ENCODE results near the gene MFGE8.

MFGE8 gene

DNA sequence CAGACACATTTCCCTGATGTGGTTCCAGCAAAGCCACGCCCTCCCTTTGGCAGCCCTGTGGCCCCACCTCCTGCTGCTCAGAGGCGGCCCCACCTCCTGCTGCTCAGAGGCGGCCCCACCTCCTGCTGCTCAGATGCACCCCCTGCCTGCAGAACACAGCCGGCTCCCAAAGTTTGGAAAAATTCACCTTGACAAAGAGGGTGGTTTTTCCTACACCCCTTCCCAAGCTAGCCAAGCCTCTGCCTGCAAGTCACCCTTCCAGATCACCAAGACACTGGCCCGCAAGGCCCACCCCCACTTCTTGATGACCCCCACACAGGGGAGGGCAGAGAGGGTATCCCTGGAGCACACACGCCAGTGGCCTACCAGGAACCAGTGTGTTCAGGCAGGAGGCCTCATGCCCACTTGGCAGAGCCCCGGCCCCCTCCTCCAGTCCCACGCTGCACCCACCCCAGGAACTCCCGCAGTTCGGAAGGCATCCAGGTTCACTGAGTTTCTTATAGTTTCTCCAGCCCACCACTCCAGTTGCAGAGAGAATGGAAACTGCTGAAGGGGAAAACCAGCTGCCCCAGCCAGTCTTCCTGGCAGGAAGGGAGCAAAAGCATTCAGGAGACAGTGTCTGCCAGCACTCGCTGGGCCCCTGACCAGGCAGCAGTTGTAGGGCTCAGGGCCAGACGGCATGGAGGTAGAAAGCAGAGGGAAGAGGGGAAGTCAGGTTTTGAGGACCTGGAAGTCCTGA lies 15.6 kb downstream of the MFGE8 start:
- peaks cover 46% of the 10 kb centered on the region for H3K4me1 Mint-ChIP-seq (ENCODE audit: low read depth)

GRCh38 chr15:88897142-88897455 lies 16.1 kb downstream of the MFGE8 start:
- Mint-ChIP-seq H3K36me3 (ENCODE audit: low read depth) (peaks cover 14% of the 10 kb centered on the region), H3K27me3 (no peaks in the 10 kb centered on the region), H3K4me3 (no peak overlapping the region), H3K9me3 (no peaks in the 10 kb centered on the region), H3K4me1 (ENCODE audit: low read depth) (peaks cover 42% of the 10 kb centered on the region), H3K27ac (no peak overlapping the region)
- DNase-seq = no peak

More for the DNA sequence above, 15.6 kb downstream of the MFGE8 start:
- peaks cover 9% of the 10 kb centered on the region for H3K36me3 Mint-ChIP-seq (ENCODE audit: low read depth)
- H3K4me3 Mint-ChIP-seq = no peak overlapping the region
- H3K9me3 Mint-ChIP-seq = no peaks in the 10 kb centered on the region
- H3K27ac Mint-ChIP-seq = no peak overlapping the region
- peak; percentile 82 for DNase-seq
- H3K27me3 Mint-ChIP-seq = no peaks in the 10 kb centered on the region

DNA sequence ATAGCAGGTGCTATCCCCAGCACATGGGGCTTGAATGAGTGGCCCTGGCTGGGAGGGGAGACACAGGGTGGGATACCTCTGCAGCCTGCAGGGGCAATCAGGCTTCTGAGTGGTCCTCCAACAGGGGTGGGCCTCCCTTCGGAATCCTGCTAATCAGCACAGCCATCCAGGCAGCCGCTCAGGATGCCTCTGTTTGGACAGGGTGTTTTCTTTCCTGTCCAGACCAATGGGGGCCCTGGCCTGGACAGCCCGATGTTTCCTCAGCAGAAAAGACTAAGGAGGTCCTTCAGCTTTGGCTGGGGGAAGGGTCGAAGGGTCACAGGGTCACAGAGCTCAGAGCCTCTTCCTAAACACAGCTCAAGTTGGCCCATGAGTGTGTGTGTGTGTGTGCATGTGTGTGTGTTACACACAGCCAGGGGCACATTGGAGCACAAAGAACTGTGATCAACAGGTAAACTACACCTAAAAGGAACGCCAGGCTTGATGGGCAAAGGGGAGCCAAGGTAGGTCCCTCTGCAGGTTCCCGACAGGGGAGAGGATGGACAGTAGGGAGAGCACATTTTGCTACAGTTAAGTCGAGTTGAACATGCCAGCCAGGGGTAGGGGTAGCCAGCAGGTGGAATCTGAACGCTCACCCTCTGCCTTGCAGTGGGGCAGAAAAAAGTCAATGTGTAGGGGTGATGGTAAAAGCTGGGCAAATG lies 16.7 kb downstream of the MFGE8 start:
- H3K27ac Mint-ChIP-seq = peak overlapping the region; percentile 39
- peaks cover 18% of the 10 kb centered on the region for H3K36me3 Mint-ChIP-seq (ENCODE audit: low read depth)
- peaks cover 37% of the 10 kb centered on the region for H3K4me1 Mint-ChIP-seq (ENCODE audit: low read depth)
- no peak overlapping the region for H3K4me3 Mint-ChIP-seq
- H3K27me3 Mint-ChIP-seq = no peaks in the 10 kb centered on the region
- H3K9me3 Mint-ChIP-seq = no peaks in the 10 kb centered on the region
- peak; percentile 39 for DNase-seq

DNA sequence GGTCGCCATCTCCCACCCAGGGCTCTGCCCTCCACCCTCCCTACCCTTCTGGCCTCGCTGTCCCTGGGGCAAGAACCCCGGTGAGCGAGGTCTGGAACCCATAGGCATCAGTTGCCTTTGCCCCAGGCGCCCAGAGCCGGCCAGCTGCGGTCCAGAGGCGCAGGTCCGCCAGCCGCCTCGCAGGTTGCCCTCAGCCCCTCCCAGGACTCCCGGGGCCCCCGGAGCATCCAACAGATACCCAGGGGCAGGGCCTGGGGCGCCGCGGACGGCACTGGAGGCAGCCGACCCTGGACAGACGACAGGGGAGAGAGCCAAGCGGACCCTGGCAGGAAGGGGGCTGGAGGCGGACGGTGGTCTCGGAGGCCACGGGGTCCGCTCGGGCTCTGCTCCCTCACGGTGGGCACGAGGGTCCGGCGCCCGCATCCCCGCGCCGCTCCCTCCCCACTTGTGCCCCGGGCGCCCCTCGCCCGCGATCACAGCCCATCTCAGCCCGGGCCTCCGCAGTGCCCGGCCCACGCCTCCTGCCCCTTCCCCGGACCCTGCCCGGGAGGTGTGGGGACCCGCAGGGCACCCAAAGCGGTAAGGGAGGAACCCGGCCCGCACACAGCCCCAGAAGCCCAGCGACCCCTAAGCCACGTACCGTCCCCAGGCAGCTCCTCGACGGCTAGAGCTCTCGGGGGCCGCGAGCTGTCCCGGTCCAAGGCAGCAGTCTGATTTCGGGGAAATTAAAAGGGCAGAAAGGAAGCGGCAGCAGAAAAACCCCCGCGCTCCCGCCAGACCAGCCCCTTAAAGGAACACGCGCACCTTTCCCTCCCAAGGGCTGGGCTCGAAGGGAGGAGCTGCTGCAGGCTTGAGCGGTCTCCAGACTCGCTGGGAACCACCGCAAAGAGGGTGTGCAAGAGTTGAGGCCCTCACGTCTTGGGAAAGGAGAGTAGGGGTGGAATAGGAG lies 18.1 kb downstream of the MFGE8 start, which contains the start of gene HAPLN3:
Gene HAPLN3, minus strand, starts transcription at position 726 of the 949 bp plus-strand sequence. CDS start 8,246 bp downstream, outside the sequence.
- Mint-ChIP-seq H3K4me3 (peak within 1 kb of the TSS; percentile 81), H3K4me1 (ENCODE audit: low read depth) (peaks cover 37% of the 10 kb centered on the region), H3K9me3 (no peaks in the 10 kb centered on the region), H3K27ac (peak within 1 kb of the TSS; percentile 94), H3K27me3 (no peaks in the 10 kb centered on the region), H3K36me3 (ENCODE audit: low read depth) (peaks cover 31% of the 10 kb centered on the region)
- peak; percentile 79 for DNase-seq

DNA sequence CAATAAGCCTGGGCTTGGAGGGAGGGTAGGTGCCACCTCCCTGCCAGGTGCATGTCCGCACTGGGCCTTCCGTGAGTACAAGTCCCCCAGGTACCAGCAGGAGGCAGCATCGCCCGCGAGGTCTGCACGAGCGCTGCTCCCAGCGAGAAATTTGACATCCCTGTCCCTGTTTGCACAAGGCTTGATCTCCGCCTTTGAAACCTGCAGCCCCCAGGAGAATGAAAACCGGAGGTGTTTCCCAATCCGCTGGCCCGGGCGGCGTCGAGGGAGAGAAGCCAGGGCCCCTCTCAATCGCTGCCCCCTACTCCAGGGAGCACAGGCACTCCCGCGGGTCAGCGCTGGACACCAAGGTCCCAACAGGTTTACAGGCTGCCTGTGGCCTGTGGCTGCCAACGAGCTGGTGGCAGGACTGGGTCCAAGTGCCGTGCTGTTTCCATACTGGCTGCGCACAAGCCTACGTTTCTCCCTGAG lies 18.8 kb downstream of the MFGE8 start:
- H3K27me3 Mint-ChIP-seq = no peaks in the 10 kb centered on the region
- H3K9me3 Mint-ChIP-seq = no peaks in the 10 kb centered on the region
- H3K4me3 Mint-ChIP-seq = peak overlapping the region; percentile 81
- H3K36me3 Mint-ChIP-seq (ENCODE audit: low read depth) = peaks cover 36% of the 10 kb centered on the region
- peak; percentile 90 for DNase-seq
- H3K27ac Mint-ChIP-seq = peak overlapping the region; percentile 88
- H3K4me1 Mint-ChIP-seq (ENCODE audit: low read depth) = peaks cover 40% of the 10 kb centered on the region

- peaks cover 62% of the 10 kb centered on the region for H3K36me3 Mint-ChIP-seq (ENCODE audit: low read depth)
- H3K27me3 Mint-ChIP-seq = no peaks in the 10 kb centered on the region
- H3K4me1 Mint-ChIP-seq (ENCODE audit: low read depth) = peaks cover 31% of the 10 kb centered on the region
- H3K9me3 Mint-ChIP-seq = no peaks in the 10 kb centered on the region
- no peak overlapping the region for H3K27ac Mint-ChIP-seq
- no peak for DNase-seq
- no peak overlapping the region for H3K4me3 Mint-ChIP-seq
Measured at GRCh38 chr15:88891540-88892254, 21.5 kb downstream of the MFGE8 start.

DNA sequence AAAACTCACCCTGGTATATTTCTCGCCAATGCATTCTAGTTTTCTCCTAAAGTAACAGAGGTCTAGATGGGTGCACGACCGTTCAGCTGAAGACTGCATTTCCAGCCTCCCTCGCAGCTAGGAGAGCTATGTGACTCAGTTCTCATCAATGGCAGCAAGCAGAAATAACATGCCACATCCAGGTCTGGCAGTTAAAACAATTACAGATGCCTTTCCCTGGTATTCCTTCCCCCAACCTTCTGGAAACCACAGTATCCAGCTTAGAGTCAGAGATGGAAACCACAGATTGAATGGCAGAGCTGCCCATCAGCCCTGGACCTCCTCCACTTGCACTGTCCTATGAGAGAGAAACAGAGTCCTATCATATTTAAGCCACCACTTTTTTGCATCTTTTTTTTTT lies 22.7 kb downstream of the MFGE8 start:
- Mint-ChIP-seq H3K4me3 (no peak overlapping the region), H3K27ac (peak overlapping the region; percentile 11), H3K36me3 (ENCODE audit: low read depth) (peaks cover 73% of the 10 kb centered on the region), H3K9me3 (no peaks in the 10 kb centered on the region), H3K4me1 (ENCODE audit: low read depth) (peaks cover 24% of the 10 kb centered on the region), H3K27me3 (no peaks in the 10 kb centered on the region)
- DNase-seq = no peak

DNA sequence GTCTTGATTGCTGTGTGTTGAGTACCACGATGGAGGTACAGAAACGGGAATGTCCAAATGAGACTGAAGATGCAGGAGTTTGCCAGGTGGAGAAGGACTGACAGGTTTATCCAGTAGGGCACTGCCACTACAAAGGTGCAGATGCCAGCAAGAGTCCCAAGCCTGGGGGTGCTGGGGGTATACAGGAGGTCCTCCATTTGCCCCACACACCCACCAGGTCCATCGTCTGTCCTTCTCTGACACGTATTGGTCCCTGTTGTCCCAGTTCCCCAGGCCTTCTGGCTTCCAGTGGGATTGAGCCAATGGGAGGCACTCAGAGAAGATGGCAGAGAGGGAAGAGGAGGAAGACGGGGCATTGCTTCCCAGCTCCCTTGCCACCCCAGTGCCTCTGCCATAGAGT lies 24.5 kb downstream of the MFGE8 start:
- Mint-ChIP-seq H3K36me3 (ENCODE audit: low read depth) (peaks cover 86% of the 10 kb centered on the region), H3K27ac (no peak overlapping the region), H3K27me3 (no peaks in the 10 kb centered on the region), H3K4me3 (no peak overlapping the region), H3K4me1 (ENCODE audit: low read depth) (peaks cover 19% of the 10 kb centered on the region), H3K9me3 (no peaks in the 10 kb centered on the region)
- DNase-seq = no peak

DNA sequence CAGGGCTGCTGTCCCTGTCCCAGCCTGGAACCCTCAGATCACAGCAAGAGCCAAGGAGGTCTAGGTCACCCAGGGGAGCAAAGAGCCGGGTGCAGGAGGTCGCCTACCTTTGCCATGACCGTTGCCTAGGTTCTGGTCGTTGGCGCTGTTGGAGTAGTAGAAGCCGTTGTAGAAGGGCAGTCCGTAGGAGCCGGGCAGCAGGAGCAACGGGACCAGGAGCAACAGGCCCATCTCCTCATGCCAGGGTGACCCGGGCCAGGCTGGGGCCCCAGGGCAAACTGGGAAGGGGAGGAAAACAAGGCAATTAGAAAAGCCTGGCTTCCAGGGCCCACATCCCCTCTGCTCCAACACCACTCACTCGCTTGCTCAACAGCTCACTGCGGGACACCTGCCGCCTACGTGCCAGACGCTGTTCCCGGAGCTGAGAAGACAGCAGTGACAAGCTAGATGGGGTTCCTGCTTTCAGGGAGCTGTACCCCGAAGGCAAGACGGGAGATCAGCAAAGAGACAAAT lies 26.1 kb downstream of the MFGE8 start:
- no peaks in the 10 kb centered on the region for H3K9me3 Mint-ChIP-seq
- H3K27ac Mint-ChIP-seq = no peak overlapping the region
- peaks cover 12% of the 10 kb centered on the region for H3K4me1 Mint-ChIP-seq (ENCODE audit: low read depth)
- peaks cover 89% of the 10 kb centered on the region for H3K36me3 Mint-ChIP-seq (ENCODE audit: low read depth)
- DNase-seq = no peak
- H3K27me3 Mint-ChIP-seq = no peaks in the 10 kb centered on the region
- no peak overlapping the region for H3K4me3 Mint-ChIP-seq

DNA sequence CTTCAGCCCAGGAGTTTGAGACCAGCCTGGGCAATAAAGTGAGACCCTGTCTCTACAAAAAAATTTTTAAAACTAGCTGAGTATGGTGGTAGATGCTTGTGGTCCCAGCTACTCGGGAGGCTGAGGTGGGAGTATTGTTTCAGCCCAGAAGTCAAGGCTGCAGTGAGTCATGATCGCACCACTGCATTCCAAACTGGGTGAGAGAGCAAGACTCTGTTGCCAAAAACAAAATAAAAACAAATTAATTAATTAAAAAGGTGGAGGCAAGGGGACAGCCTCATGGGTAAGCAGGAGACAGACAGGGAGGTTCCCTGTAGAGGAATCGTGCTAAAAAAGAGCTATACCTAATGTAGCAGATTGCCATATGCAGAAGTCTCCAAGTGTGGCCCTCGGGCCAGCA lies 30.4 kb downstream of the MFGE8 start:
- Mint-ChIP-seq H3K36me3 (ENCODE audit: low read depth) (peaks cover 94% of the 10 kb centered on the region), H3K4me3 (no peak overlapping the region), H3K4me1 (ENCODE audit: low read depth) (peaks cover 5% of the 10 kb centered on the region), H3K27me3 (no peaks in the 10 kb centered on the region), H3K9me3 (no peaks in the 10 kb centered on the region), H3K27ac (no peak overlapping the region)
- no peak for DNase-seq

- Mint-ChIP-seq H3K36me3 (ENCODE audit: low read depth) (peaks cover 93% of the 10 kb centered on the region), H3K4me1 (ENCODE audit: low read depth) (peaks cover 5% of the 10 kb centered on the region), H3K4me3 (no peak overlapping the region), H3K27me3 (no peaks in the 10 kb centered on the region), H3K9me3 (no peaks in the 10 kb centered on the region), H3K27ac (peak overlapping the region; percentile 35)
- DNase-seq = no peak
Measured at GRCh38 chr15:88881775-88882174, 31.4 kb downstream of the MFGE8 start.

DNA sequence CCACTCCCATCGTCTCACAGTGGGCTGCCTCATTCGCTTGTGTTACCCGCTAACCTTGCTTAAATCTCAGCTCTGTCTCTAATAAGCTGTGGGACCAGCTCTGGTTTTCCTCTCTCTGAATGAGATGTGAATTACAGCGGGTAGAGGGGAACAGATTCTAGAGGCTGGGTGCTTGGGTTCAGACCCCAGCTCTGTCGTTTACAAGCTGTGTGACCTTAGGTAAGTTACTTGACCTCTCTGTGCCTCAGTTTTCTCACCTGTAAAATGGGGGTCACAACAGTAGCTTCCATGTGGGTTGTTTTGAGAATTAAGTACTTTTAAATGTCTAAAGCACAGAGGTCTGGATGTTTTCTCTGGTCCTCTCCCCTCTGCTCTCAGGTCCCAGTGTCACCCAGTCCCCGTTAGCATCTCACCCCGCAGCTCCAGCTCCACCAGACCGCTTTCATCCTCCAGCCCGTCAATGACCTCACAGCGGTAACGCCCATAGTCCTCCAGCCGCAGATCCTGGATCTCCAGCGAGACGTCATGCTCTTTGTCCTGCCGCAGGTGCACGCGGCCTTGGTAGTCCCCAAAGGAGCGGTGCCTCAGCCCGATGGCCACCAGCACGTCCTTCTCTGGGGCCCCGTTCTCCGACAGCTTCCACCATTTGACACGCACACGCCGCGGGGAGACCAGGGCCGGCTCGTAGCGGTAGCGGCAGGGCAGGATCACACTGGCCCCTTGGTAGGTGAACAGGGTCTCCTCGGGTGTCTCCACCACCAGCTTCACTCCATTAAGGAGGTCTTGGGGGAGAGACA lies 32.0 kb downstream of the MFGE8 start:
- no peak for DNase-seq
- H3K4me1 Mint-ChIP-seq (ENCODE audit: low read depth) = peaks cover 5% of the 10 kb centered on the region
- H3K27ac Mint-ChIP-seq = no peak overlapping the region
- no peaks in the 10 kb centered on the region for H3K27me3 Mint-ChIP-seq
- peaks cover 93% of the 10 kb centered on the region for H3K36me3 Mint-ChIP-seq (ENCODE audit: low read depth)
- H3K9me3 Mint-ChIP-seq = no peaks in the 10 kb centered on the region
- H3K4me3 Mint-ChIP-seq = no peak overlapping the region

- H3K27ac Mint-ChIP-seq = no peak overlapping the region
- H3K36me3 Mint-ChIP-seq (ENCODE audit: low read depth) = peaks cover 87% of the 10 kb centered on the region
- H3K4me3 Mint-ChIP-seq = no peak overlapping the region
Measured at GRCh38 chr15:88878720-88879184, 34.4 kb downstream of the MFGE8 start.

More at GRCh38 chr15:88878720-88879184, 34.4 kb downstream of the MFGE8 start:
- no peaks in the 10 kb centered on the region for H3K9me3 Mint-ChIP-seq
- DNase-seq = peak; percentile 54
- no peaks in the 10 kb centered on the region for H3K27me3 Mint-ChIP-seq
- no peaks in the 10 kb centered on the region for H3K4me1 Mint-ChIP-seq (ENCODE audit: low read depth)

Measured in activated T-cell treated with anti-CD3 and anti-CD28 coated beads, Interleukin-2, amount 50 U/mL, for 24 hours (primary cell).